Endothelial cell of umbilical vein (primary cell): Measurements from ENCODE around the gene TRIM52. TPM values are rescaled to one million over a fixed set of nuclear protein-coding genes. Genes with fewer than 3 reads are reported as not detected.

Experiments
- BruUV-seq: library from RNA; stranded (reverse); fragments of 400-500 nt; replicated peaks from 2 replicates; lab custom pipeline; 2021; lab: Mats Ljungman, UMichigan
- CTCF ChIA-PET: fragments of 300-600, 350-600 bp; sonication (Branson Sonifier 250); formaldehyde crosslinking; loops from one replicate; lab custom pipeline; 2021; ENCODE audit warnings: antibody characterized with exemption, inconsistent platforms; lab: Charles Lee
- POLR2A ChIA-PET: fragments of 300-600, 350-600 bp; sonication (Branson Sonifier 250); formaldehyde crosslinking; loops from one replicate; lab custom pipeline; 2021; ENCODE audit warnings: antibody characterized with exemption, inconsistent platforms; lab: Charles Lee
- DNase-seq: peaks from one replicate; pipeline ENCODE4 v3.0.0-alpha.2; 2011; ENCODE audit warnings: low read depth, low spot score
- FAIRE-seq: peaks from 2 replicates; lab custom pipeline; 2011; peaks lifted over from hg19 to GRCh38; lab: Jason Lieb, UNC
- H2AFZ ChIP-seq: 2 replicates; pipeline ENCODE4 v1.6.0; 2012; ENCODE audit warnings: low read depth, low read length, control low read depth, inconsistent platforms
- H3K27ac ChIP-seq: 2 replicates; pipeline ENCODE4 v1.5.1; 2011; ENCODE audit warnings: low read depth, mild to moderate bottlenecking, control low read depth, low read length, moderate library complexity; ENCODE audit not compliant: insufficient read depth
- H3K27me3 ChIP-seq, 2 experiments: 2 replicates each; pipeline versions ENCODE4 v1.6.0 to v1.6.1; 2011; ENCODE audit warnings: low read length in 2 of 2, mixed read lengths in 1 of 2; ENCODE audit not compliant: control insufficient read depth in 2 of 2, insufficient read depth in 2 of 2
- H3K36me3 ChIP-seq, 2 experiments: 2 replicates in 1 of 2; 3 replicates in 1 of 2; pipeline ENCODE4 v1.5.1; 2011; ENCODE audit warnings: low read length in 2 of 2, mild to moderate bottlenecking in 1 of 2, moderate library complexity in 1 of 2; ENCODE audit not compliant: control insufficient read depth in 2 of 2, insufficient read depth in 2 of 2; ENCODE audit errors: extremely low read depth in 1 of 2
- H3K4me1 ChIP-seq: 3 replicates; pipeline ENCODE4 v1.5.1; 2011; ENCODE audit warnings: mild to moderate bottlenecking, low read length; ENCODE audit not compliant: control insufficient read depth, insufficient read depth; ENCODE audit errors: extremely low read depth
- H3K4me2 ChIP-seq: 2 replicates; pipeline ENCODE4 v1.6.1; 2011; ENCODE audit warnings: low read length, control low read depth, mixed read lengths; ENCODE audit not compliant: insufficient read depth
- H3K4me3 ChIP-seq, 3 experiments: fragments of 200-600 bp in 1 of 3; sonication (generic), shearing (Covaris generic) in 1 of 3; replicated peaks in 1 of 3; 2 replicates each; pipeline ENCODE4 v1.5.1; 2011 to 2016; ENCODE audit warnings: control low read depth in 3 of 3, low read length in 3 of 3, mild to moderate bottlenecking in 2 of 3, inconsistent platforms in 1 of 3, low read depth in 1 of 3, moderate library complexity in 1 of 3; ENCODE audit not compliant: insufficient read depth in 1 of 3
- H3K79me2 ChIP-seq: 2 replicates; pipeline ENCODE4 v1.6.0; 2012; ENCODE audit warnings: low read length, inconsistent platforms; ENCODE audit not compliant: control insufficient read depth, insufficient read depth
- H3K9ac ChIP-seq: replicated peaks from 2 replicates; pipeline ENCODE3; 2011; ENCODE audit warnings: low read length, control low read depth; ENCODE audit not compliant: insufficient read depth; ENCODE audit errors: extremely low read depth
- H3K9me1 ChIP-seq: replicated peaks from 3 replicates; pipeline ENCODE4 v1.6.0; 2011; ENCODE audit warnings: mild to moderate bottlenecking, low read length; ENCODE audit not compliant: control insufficient read depth, insufficient read depth; ENCODE audit errors: extremely low read depth
- H3K9me3 ChIP-seq: replicated peaks from 2 replicates; pipeline ENCODE4 v1.5.1; 2012; ENCODE audit warnings: low read length, inconsistent platforms; ENCODE audit not compliant: control insufficient read depth, insufficient read depth
- H4K20me1 ChIP-seq: replicated peaks from 2 replicates; pipeline ENCODE3; 2011; ENCODE audit warnings: mild to moderate bottlenecking, low read length; ENCODE audit not compliant: control insufficient read depth, insufficient read depth; ENCODE audit errors: extremely low read depth
- EZH2 ChIP-seq: IDR thresholded peaks from 2 replicates; pipeline ENCODE4 v1.6.1; 2012; ENCODE audit warnings: borderline replicate concordance, low read depth, mild to moderate bottlenecking, moderate library complexity, low read length, inconsistent platforms; ENCODE audit not compliant: severe bottlenecking
- FOS ChIP-seq: IDR thresholded peaks from 2 replicates; pipeline ENCODE4 v1.6.1; 2011; ENCODE audit warnings: mild to moderate bottlenecking, low read length, moderate library complexity, borderline replicate concordance; ENCODE audit not compliant: insufficient read depth
- GATA2 ChIP-seq: IDR thresholded peaks from 2 replicates; pipeline ENCODE4 v1.7.0; 2011; ENCODE audit warnings: low read depth, mild to moderate bottlenecking, moderate library complexity, mixed read lengths, low read length; ENCODE audit not compliant: insufficient read length, insufficient read depth
- JUN ChIP-seq: IDR thresholded peaks from 2 replicates; pipeline ENCODE4 v1.6.1; 2011; ENCODE audit warnings: borderline replicate concordance, low read depth; ENCODE audit not compliant: insufficient read length, insufficient read depth
- MYC ChIP-seq: IDR thresholded peaks from one replicate; pipeline ENCODE4 v1.6.1; 2011; ENCODE audit warnings: mild to moderate bottlenecking, low read depth, low read length
- POLR2A ChIP-seq: IDR thresholded peaks from 2 replicates; pipeline ENCODE4 v1.6.1; 2012; ENCODE audit warnings: low read depth, mild to moderate bottlenecking, control low read depth, low read length
- POLR2AphosphoS5 ChIP-seq: IDR thresholded peaks from 2 replicates; pipeline ENCODE4 v1.6.1; 2012; ENCODE audit warnings: low read depth, mild to moderate bottlenecking, control low read depth, low read length, moderate library complexity; ENCODE audit not compliant: insufficient read depth
- dilution Hi-C: fragments of 300-500 bp; cut with MboI; formaldehyde crosslinking; loops from one replicate; pipeline ENCODE4 v1.15.0; 2019; ENCODE audit warnings: low sequenced_read_pairs; ENCODE audit not compliant: extremely low pct_ligation_motif_present
- intact Hi-C: fragments of 100-400 bp; cut with micrococcal nuclease; formaldehyde crosslinking; loops from one replicate; pipeline ENCODE4 v1.10.0; 2022
- polyA plus RNA-seq, 4 experiments: library from polyadenylated mRNA; depleted of rRNA in 3 of 4; stranded (reverse) in 3 of 4; unstranded in 1 of 4; fragments of >200 nt; gene quantifications; 2 replicates each; pipeline versions ENCODE4 v1.2.1 to v1.2.3, GENCODE V29; 2011 to 2012; ENCODE audit warnings: missing spikeins in 1 of 4
- total RNA-seq: library from RNA; stranded (reverse); gene quantifications from 2 replicates; pipeline ENCODE4 v1.2.3, GENCODE V29; 2021
- TF ChIP-seq, protein P1 (sequence below): IDR thresholded peaks from 2 replicates; pipeline ENCODE4 v1.6.1; 2011; ENCODE audit not compliant: insufficient read depth, insufficient read length
- TF ChIP-seq, protein P2 (sequence below), 2 donors: IDR thresholded peaks; 1 replicate in 1 of 2; 2 replicates in 1 of 2; pipeline ENCODE4 v1.5.1; 2011; ENCODE audit warnings: low read length in 2 of 2, mild to moderate bottlenecking in 2 of 2, moderate library complexity in 2 of 2, control low read depth in 1 of 2, inconsistent platforms in 1 of 2, low read depth in 1 of 2; ENCODE audit not compliant: insufficient read depth in 1 of 2; ENCODE audit errors: extremely low read depth in 1 of 2

Gene TRIM52
- total and polyA plus RNA-seq, 2 donors (not counting 3 experiments of a cell fraction or from before 2014, with no cell fraction given): 5.6 to 10.1 TPM

DNA sequence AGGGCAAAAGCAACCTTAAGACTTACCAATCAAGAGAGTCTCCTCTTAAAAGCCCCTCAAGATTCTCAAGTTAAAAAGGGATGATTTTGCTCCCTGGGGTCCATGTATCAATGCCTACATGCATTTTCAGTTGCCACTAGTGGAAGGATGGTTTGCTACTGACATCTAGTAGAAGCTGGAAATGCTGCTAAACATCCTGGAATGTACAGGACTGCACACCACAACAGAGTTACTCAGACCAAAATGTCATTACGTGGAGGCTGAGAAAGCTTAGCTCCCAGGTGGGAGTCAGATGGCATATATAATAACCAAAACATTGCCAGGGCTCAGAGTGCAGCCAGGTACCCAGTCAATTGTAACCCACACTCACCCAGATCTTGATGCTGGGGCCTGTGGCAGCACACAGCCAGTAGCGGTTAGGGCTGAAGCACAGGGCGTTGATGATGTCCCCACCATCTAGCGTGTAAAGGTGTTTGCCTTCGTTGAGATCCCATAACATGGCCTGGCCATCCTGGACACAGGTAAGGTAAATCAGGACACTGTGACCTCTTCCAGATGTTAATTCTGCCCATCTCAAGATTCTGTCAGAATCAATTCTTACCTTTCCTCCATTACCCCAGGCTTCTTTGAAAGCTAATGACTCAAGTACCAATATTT is 23.1 kb downstream of the TRIM52 start:
- H3K27ac ChIP-seq: no peak overlapping the region
- dilution Hi-C loops (no loop called here), intact Hi-C loops (no loop called here)
- POLR2A ChIA-PET: no interaction called here
- no peaks in the 10 kb centered on the region for H3K27me3 ChIP-seq
- H3K4me1 ChIP-seq: peaks cover 18% of the 10 kb centered on the region
- no peak overlapping the region for H3K4me2 ChIP-seq
- peaks cover 46 to 58% of the 10 kb centered on the region in 2 experiments for H3K36me3 ChIP-seq
- DNase-seq (no peak), FAIRE-seq (no peak)
- H3K9me1 ChIP-seq: no peaks in the 10 kb centered on the region
- no TSS peak for BruUV-seq
- H3K9ac ChIP-seq: no peak overlapping the region
- peaks cover 6% of the 10 kb centered on the region for H4K20me1 ChIP-seq
- H3K79me2 ChIP-seq: peaks cover 50% of the 10 kb centered on the region
- no peak overlapping the region for H3K4me3 ChIP-seq
- TF ChIP-seq JUN (no peak), POLR2AphosphoS5 (peak; percentile 19), POLR2A (no peak)
- CTCF ChIA-PET: no interaction called here
- H2AFZ ChIP-seq: no peak overlapping the region
- no peaks in the 10 kb centered on the region for H3K9me3 ChIP-seq

- Histone ChIP-seq H3K79me2 (peaks cover 43% of the 10 kb centered on the region), H2AFZ (no peak overlapping the region), H3K9ac (no peak overlapping the region), H3K4me2 (no peak overlapping the region), H3K27me3 (no peaks in the 10 kb centered on the region), H3K9me3 (no peaks in the 10 kb centered on the region), H3K27ac (no peak overlapping the region), H4K20me1 (peaks cover 5% of the 10 kb centered on the region), H3K9me1 (no peaks in the 10 kb centered on the region), H3K36me3 (peaks cover 44 to 61% of the 10 kb centered on the region in 2 experiments), H3K4me1 (peaks cover 15% of the 10 kb centered on the region), H3K4me3 (no peak overlapping the region)
- intact Hi-C loops: no loop called here
- TF ChIP-seq POLR2A (no peak), GATA2 (no peak), EZH2 (no peak), POLR2AphosphoS5 (no peak), FOS (no peak), MYC (no peak), JUN (no peak)
- TF ChIP-seq, protein P1, sequence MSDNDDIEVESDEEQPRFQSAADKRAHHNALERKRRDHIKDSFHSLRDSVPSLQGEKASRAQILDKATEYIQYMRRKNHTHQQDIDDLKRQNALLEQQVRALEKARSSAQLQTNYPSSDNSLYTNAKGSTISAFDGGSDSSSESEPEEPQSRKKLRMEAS: no peak
- TF ChIP-seq, protein P2, sequence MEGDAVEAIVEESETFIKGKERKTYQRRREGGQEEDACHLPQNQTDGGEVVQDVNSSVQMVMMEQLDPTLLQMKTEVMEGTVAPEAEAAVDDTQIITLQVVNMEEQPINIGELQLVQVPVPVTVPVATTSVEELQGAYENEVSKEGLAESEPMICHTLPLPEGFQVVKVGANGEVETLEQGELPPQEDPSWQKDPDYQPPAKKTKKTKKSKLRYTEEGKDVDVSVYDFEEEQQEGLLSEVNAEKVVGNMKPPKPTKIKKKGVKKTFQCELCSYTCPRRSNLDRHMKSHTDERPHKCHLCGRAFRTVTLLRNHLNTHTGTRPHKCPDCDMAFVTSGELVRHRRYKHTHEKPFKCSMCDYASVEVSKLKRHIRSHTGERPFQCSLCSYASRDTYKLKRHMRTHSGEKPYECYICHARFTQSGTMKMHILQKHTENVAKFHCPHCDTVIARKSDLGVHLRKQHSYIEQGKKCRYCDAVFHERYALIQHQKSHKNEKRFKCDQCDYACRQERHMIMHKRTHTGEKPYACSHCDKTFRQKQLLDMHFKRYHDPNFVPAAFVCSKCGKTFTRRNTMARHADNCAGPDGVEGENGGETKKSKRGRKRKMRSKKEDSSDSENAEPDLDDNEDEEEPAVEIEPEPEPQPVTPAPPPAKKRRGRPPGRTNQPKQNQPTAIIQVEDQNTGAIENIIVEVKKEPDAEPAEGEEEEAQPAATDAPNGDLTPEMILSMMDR (IDR thresholded peaks at IDR 0.05; ENCODE audit: extremely low read depth in 1 of 2, insufficient read depth in 1 of 2, low read depth in 1 of 2, low read length in 2 of 2): no peak
- FAIRE-seq (no peak), DNase-seq (no peak)
- POLR2A ChIA-PET: no interaction called here
- no TSS peak for BruUV-seq
- CTCF ChIA-PET: interaction anchor here (1.4 kb wide), 1 partner anchor 53 kb away, joined by 4 read pairs; no protein-coding TSS in a partner anchor
- dilution Hi-C loops: no loop called here
Measured at GRCh38 chr5:181236954-181237641, 23.8 kb downstream of the TRIM52 start.
